KMS-11 (cell line): Measurements from ENCODE around the gene HIRA.

Source experiments
- H2AFZ ChIP-seq: fragments of 200-600 bp; sonication (generic); 2 replicates; pipeline ENCODE4 v1.6.1; 2016; ENCODE audit warnings: antibody characterized with exemption, mixed run types, low read depth
- H3K27ac ChIP-seq: fragments of 200-600 bp; sonication (generic); 2 replicates; pipeline ENCODE4 v1.6.1; 2016; ENCODE audit warnings: mild to moderate bottlenecking, mixed run types
- H3K27me3 ChIP-seq: fragments of 200-600 bp; sonication (generic); 2 replicates; pipeline ENCODE4 v1.6.1; 2017; ENCODE audit warnings: mild to moderate bottlenecking, low read depth, mixed run types, moderate library complexity; ENCODE audit not compliant: insufficient read depth
- H3K36me3 ChIP-seq: fragments of 200-600 bp; sonication (generic); 2 replicates; pipeline ENCODE4 v1.6.1; 2017; ENCODE audit warnings: mild to moderate bottlenecking, mixed run types; ENCODE audit not compliant: insufficient read depth
- H3K4me1 ChIP-seq: fragments of 200-600 bp; sonication (generic); 2 replicates; pipeline ENCODE4 v1.6.1; 2016; ENCODE audit warnings: mild to moderate bottlenecking, low read depth, mixed run types; ENCODE audit not compliant: poor library complexity, severe bottlenecking
- H3K4me2 ChIP-seq: fragments of 200-600 bp; sonication (generic); 2 replicates; pipeline ENCODE4 v1.7.0; 2016; ENCODE audit warnings: mild to moderate bottlenecking, mixed run types
- H3K4me3 ChIP-seq: fragments of 200-600 bp; sonication (generic); IDR thresholded peaks from 2 replicates; pipeline ENCODE4 v1.6.1; 2017; ENCODE audit warnings: low read depth, low read length, mixed read lengths; ENCODE audit not compliant: insufficient read depth
- H3K79me2 ChIP-seq: fragments of 200-600 bp; sonication (generic); 2 replicates; pipeline ENCODE4 v1.6.1; 2016; ENCODE audit warnings: low read depth, mixed run types; ENCODE audit not compliant: insufficient read depth
- H3K9ac ChIP-seq: fragments of 200-600 bp; sonication (generic); 2 replicates; pipeline ENCODE4 v1.6.1; 2016; ENCODE audit warnings: mild to moderate bottlenecking, mixed run types
- H4K20me1 ChIP-seq: fragments of 200-600 bp; sonication (generic); 2 replicates; pipeline ENCODE4 v1.6.1; 2016; ENCODE audit warnings: mild to moderate bottlenecking, mixed run types; ENCODE audit not compliant: insufficient read depth
- CTCF ChIP-seq: fragments of 200-600 bp; sonication (generic); conservative IDR thresholded peaks from 2 replicates; pipeline ENCODE4 v1.6.1; 2017; ENCODE audit warnings: low read depth, mild to moderate bottlenecking, antibody characterized with exemption, low read length, moderate library complexity, mixed read lengths

Gene HIRA

GRCh38 chr22:19411690-19412045, 19.9 kb downstream of the HIRA start:
- no peak overlapping the region for H2AFZ ChIP-seq
- 0 out of 2 replicates have a peak, but pooled peaks cover 3% of the 10 kb centered on the region for H3K36me3 ChIP-seq
- peaks cover 80% of the 10 kb centered on the region for H3K79me2 ChIP-seq
- H3K9ac ChIP-seq: no peak overlapping the region
- no peaks in the 10 kb centered on the region for H3K27me3 ChIP-seq
- TF ChIP-seq CTCF: no peak
- H3K4me2 ChIP-seq: no peak overlapping the region
- no peak overlapping the region for H3K4me3 ChIP-seq
- no peak overlapping the region; the same call in 1 of the 2 replicates for H3K27ac ChIP-seq
- peaks cover 42% of the 10 kb centered on the region for H4K20me1 ChIP-seq
- H3K4me1 ChIP-seq: peaks cover 51% of the 10 kb centered on the region

GRCh38 chr22:19410941-19411689, 20.4 kb downstream of the HIRA start:
- no peak overlapping the region for H3K4me2 ChIP-seq
- no peak overlapping the region for H3K9ac ChIP-seq
- no peak overlapping the region; the same call in 1 of the 2 replicates for H3K27ac ChIP-seq
- H3K27me3 ChIP-seq: no peaks in the 10 kb centered on the region
- 0 out of 2 replicates have a peak, but pooled peaks cover 3% of the 10 kb centered on the region for H3K36me3 ChIP-seq
- TF ChIP-seq CTCF: no peak
- H2AFZ ChIP-seq: no peak overlapping the region
- H3K4me3 ChIP-seq: no peak overlapping the region
- H3K79me2 ChIP-seq: peaks cover 74% of the 10 kb centered on the region
- peaks cover 39% of the 10 kb centered on the region for H4K20me1 ChIP-seq
- H3K4me1 ChIP-seq: peaks cover 45% of the 10 kb centered on the region

- Histone ChIP-seq H3K4me3 (no peak overlapping the region), H3K27me3 (no peaks in the 10 kb centered on the region), H2AFZ (no peak overlapping the region), H3K36me3 (0 out of 2 replicates have a peak, but pooled peaks cover 3% of the 10 kb centered on the region), H3K9ac (no peak overlapping the region), H3K27ac (no peak overlapping the region), H4K20me1 (peaks cover 19% of the 10 kb centered on the region), H3K4me2 (no peak overlapping the region), H3K79me2 (peaks cover 42% of the 10 kb centered on the region), H3K4me1 (peaks cover 14% of the 10 kb centered on the region)
- no peak for TF ChIP-seq CTCF
These were observed 23.6 kb downstream of the HIRA start for GRCh38 chr22:19407649-19408606.

- H3K4me3 ChIP-seq: no peak overlapping the region
- H3K79me2 ChIP-seq: peaks cover 32% of the 10 kb centered on the region
- 0 out of 2 replicates have a peak, but pooled peaks cover 3% of the 10 kb centered on the region for H3K36me3 ChIP-seq
- H3K4me2 ChIP-seq: no peak overlapping the region
- no peak for TF ChIP-seq CTCF
- H2AFZ ChIP-seq: no peak overlapping the region
- H4K20me1 ChIP-seq: peaks cover 8% of the 10 kb centered on the region; the same call in 1 of the 2 replicates
- H3K27ac ChIP-seq: no peak overlapping the region
- H3K9ac ChIP-seq: no peak overlapping the region
- H3K27me3 ChIP-seq: no peaks in the 10 kb centered on the region
- peaks cover 4% of the 10 kb centered on the region for H3K4me1 ChIP-seq
These were observed 24.7 kb downstream of the HIRA start for GRCh38 chr22:19406846-19407245.
